Esophagus muscularis mucosa (tissue), 4 donors: ENCODE measurements around the gene RANBP6. TPM values are rescaled to one million over a fixed set of nuclear protein-coding genes. Genes with fewer than 3 reads are reported as not detected.
"Not testable (repeated sequence)": the region's sequence is repeated elsewhere in the genome, so short reads cannot be mapped to it uniquely, and the experiment has no call there.

Source experiments
- DNase-seq: peaks from one replicate; pipeline ENCODE4 v3.0.0-alpha.2; 2017; ENCODE audit errors: extremely low spot score
- H3K27ac ChIP-seq, 4 donors: fragments of 200-600 bp; sonication (generic); replicated peaks in 1 of 4; 1 replicate in 3 of 4; 2 replicates in 1 of 4; pipeline ENCODE4 v1.5.1; 2016 to 2019; ENCODE audit warnings: mild to moderate bottlenecking in 1 of 4
- H3K27me3 ChIP-seq, 4 donors: fragments of 200-600 bp; sonication (generic); one replicate each; pipeline versions ENCODE4 v1.5.1 to v1.6.0; 2016 to 2019
- H3K36me3 ChIP-seq, 4 donors: fragments of 200-600 bp; sonication (generic); one replicate each; pipeline ENCODE4 v1.5.1; 2016 to 2019
- H3K4me1 ChIP-seq, 4 donors: fragments of 200-600 bp; sonication (generic); one replicate each; pipeline ENCODE4 v1.5.1; 2016 to 2019
- H3K4me3 ChIP-seq, 4 donors: fragments of 200-600 bp; sonication (generic); 1 replicate in 2 of 4; 2 replicates in 2 of 4; pipeline ENCODE4 v1.5.1; 2016 to 2019; ENCODE audit warnings: mild to moderate bottlenecking in 4 of 4, moderate library complexity in 1 of 4
- H3K9me3 ChIP-seq, 4 donors: fragments of 200-600 bp; sonication (generic); 1 replicate in 3 of 4; 2 replicates in 1 of 4; pipeline ENCODE4 v1.5.1; 2016 to 2019
- EP300 ChIP-seq: sonication (generic); formaldehyde crosslinking; IDR thresholded peaks from one replicate; pipeline ENCODE4 v1.6.1; 2017; ENCODE audit warnings: antibody characterized with exemption
- POLR2A ChIP-seq: fragments of 450-650 bp; IDR thresholded peaks from one replicate; pipeline ENCODE4 v1.6.1; 2017; ENCODE audit warnings: antibody characterized with exemption, moderate library complexity, mild to moderate bottlenecking, low read depth
- POLR2AphosphoS5 ChIP-seq, 2 donors: sonication (generic); formaldehyde crosslinking; IDR thresholded peaks; one replicate each; pipeline ENCODE4 v1.6.1; 2017; ENCODE audit warnings: antibody characterized with exemption in 2 of 2
- WGBS: methylation state at CpG from one replicate; pipeline ENCODE4 v1.1.5; 2018; 5-methylcytosine and 5-hydroxymethylcytosine counted together
- intact Hi-C: fragments of 100-400 bp; cut with DNase I; formaldehyde crosslinking; loops from one replicate; pipeline ENCODE4 v1.15.1; 2023
- total RNA-seq, 4 donors: library from RNA; depleted of rRNA; stranded (reverse); fragments of >200 nt; gene quantifications; one replicate each; pipeline versions ENCODE4 v1.1.0 to v1.2.1, GENCODE V29; 2016
- TF ChIP-seq, protein P1 (sequence below), 3 experiments: fragments of 200-600 bp in 2 of 3; fragments of 450-650 bp in 1 of 3; sonication (generic) in 2 of 3; IDR thresholded peaks; one replicate each; pipeline ENCODE4 v1.5.1; 2017 to 2019; ENCODE audit warnings: antibody characterized with exemption in 3 of 3, mild to moderate bottlenecking in 2 of 3, moderate library complexity in 1 of 3

The RANBP6 gene
- total RNA-seq = 10 to 100 TPM in 3 of 4 donors, 1 to 10 TPM in 1; 10.0 to 13.9 (median 12.1) TPM

- peak within 1 kb of the TSS; percentile 82 to 87 (median 85) for H3K27ac ChIP-seq
- intact Hi-C loops = loop anchor here (10.0 kb wide), 2 partner anchors 561 to 739 kb away; partner anchors contain the start of genes CD274 and KDM4C
- no peaks in the 10 kb centered on the region for H3K27me3 ChIP-seq
- H3K4me1 ChIP-seq = peaks cover 22 to 45% (median 38%) of the 10 kb centered on the region in 4 donors
- DNase-seq = peak; percentile 95
- no peaks in the 10 kb centered on the region for H3K9me3 ChIP-seq
- TF ChIP-seq POLR2A (peak; percentile 36), POLR2AphosphoS5 (IDR thresholded peaks at IDR 0.05) (peak; percentile 87 to 89)
- TF ChIP-seq, protein P1, sequence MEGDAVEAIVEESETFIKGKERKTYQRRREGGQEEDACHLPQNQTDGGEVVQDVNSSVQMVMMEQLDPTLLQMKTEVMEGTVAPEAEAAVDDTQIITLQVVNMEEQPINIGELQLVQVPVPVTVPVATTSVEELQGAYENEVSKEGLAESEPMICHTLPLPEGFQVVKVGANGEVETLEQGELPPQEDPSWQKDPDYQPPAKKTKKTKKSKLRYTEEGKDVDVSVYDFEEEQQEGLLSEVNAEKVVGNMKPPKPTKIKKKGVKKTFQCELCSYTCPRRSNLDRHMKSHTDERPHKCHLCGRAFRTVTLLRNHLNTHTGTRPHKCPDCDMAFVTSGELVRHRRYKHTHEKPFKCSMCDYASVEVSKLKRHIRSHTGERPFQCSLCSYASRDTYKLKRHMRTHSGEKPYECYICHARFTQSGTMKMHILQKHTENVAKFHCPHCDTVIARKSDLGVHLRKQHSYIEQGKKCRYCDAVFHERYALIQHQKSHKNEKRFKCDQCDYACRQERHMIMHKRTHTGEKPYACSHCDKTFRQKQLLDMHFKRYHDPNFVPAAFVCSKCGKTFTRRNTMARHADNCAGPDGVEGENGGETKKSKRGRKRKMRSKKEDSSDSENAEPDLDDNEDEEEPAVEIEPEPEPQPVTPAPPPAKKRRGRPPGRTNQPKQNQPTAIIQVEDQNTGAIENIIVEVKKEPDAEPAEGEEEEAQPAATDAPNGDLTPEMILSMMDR (IDR thresholded peaks at IDR 0.05) = no peak
- 10% methylated on average over 27 of the region's 43 CpGs for WGBS
- H3K4me3 ChIP-seq = peak within 1 kb of the TSS; percentile 67 to 78 (median 75)
- H3K36me3 ChIP-seq = peaks cover 0 to 29% (median 8%) of the 10 kb centered on the region in 4 donors
Measured at GRCh38 chr9:6015278-6016157, at the start of gene RANBP6. RANBP6 (minus strand) TSS chr9:6015624; CDS start chr9:6015607, 17 bp downstream.

DNA sequence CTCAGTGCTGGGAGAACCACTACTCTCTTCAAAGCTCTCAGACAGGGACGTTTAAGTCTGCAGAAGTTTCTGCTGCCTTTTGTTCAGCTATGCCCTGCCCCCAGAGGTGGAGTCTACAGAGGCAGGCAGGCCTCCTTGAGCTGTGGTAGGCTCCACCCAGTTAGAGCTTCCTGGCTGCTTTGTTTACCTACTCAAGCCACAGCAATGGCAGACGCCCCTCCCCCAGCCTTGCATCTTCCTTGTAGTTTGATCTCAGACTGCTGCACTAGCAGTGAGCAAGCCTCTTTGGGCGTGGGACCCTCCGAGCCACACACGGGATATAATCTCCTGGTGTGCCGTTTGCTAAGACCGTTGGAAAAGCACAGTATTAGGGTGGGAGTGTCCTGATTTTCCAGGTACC lies 47.7 kb upstream of the RANBP6 start:
- DNase-seq, H3K9me3 ChIP-seq, H3K4me1 ChIP-seq, H3K4me3 ChIP-seq, H3K27ac ChIP-seq, H3K36me3 ChIP-seq, intact Hi-C loops: not testable (repeated sequence)
- H3K27me3 ChIP-seq = peaks cover 0 to 12% (median 0%) of the 10 kb centered on the region in 4 donors
- 86% methylated on average over 7 of the region's 7 CpGs for WGBS

- intact Hi-C loops = loop anchor here (2.0 kb wide), 1 partner anchor 171 kb away; no protein-coding TSS in a partner anchor
Measured at GRCh38 chr9:6055666-6056065, 40.2 kb upstream of the RANBP6 start.

DNA sequence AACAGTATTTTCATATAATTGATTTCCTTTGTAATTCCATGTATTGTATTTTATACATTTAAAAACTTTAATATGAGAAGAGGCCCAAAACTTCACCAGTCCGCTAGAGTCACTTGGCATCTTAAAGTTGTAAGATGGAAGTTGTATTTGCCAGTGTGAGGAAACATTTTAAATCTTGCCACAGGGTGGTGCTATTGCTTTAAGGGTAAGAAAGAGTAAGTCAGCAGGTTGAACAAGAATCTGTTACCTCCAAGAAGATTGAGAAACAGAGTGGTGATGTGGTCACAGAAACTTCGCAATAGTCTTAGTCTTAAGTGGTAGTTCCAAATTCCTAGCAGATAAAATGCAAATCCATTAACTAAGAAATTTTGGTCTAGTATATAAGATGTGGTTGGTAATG lies 39.8 kb upstream of the RANBP6 start:
- Histone ChIP-seq H3K27me3 (no peaks in the 10 kb centered on the region), H3K9me3 (no peaks in the 10 kb centered on the region), H3K4me1 (no peaks in the 10 kb centered on the region), H3K36me3 (no peaks in the 10 kb centered on the region), H3K27ac (no peak overlapping the region), H3K4me3 (no peak overlapping the region)
- 40% methylated on average over 2 of the region's 2 CpGs for WGBS
- intact Hi-C loops = loop anchor here (2.0 kb wide), 1 partner anchor 170 kb away; no protein-coding TSS in a partner anchor
- no peak for DNase-seq
- TF ChIP-seq, protein P1 (IDR thresholded peaks at IDR 0.05) = peak; percentile 43 to 54 (median 50)
- no peak for TF ChIP-seq POLR2A
- no peak for TF ChIP-seq POLR2AphosphoS5 (IDR thresholded peaks at IDR 0.05)
- TF ChIP-seq EP300 = no peak

More at GRCh38 chr9:6055666-6056065, 40.2 kb upstream of the RANBP6 start:
- no peak for TF ChIP-seq POLR2AphosphoS5 (IDR thresholded peaks at IDR 0.05)
- Histone ChIP-seq H3K4me3 (no peak overlapping the region), H3K27ac (no peak overlapping the region), H3K4me1 (no peaks in the 10 kb centered on the region), H3K27me3 (no peaks in the 10 kb centered on the region), H3K36me3 (no peaks in the 10 kb centered on the region), H3K9me3 (no peaks in the 10 kb centered on the region)
- WGBS = 52% methylated on average over 3 of the region's 3 CpGs
- DNase-seq = no peak

DNA sequence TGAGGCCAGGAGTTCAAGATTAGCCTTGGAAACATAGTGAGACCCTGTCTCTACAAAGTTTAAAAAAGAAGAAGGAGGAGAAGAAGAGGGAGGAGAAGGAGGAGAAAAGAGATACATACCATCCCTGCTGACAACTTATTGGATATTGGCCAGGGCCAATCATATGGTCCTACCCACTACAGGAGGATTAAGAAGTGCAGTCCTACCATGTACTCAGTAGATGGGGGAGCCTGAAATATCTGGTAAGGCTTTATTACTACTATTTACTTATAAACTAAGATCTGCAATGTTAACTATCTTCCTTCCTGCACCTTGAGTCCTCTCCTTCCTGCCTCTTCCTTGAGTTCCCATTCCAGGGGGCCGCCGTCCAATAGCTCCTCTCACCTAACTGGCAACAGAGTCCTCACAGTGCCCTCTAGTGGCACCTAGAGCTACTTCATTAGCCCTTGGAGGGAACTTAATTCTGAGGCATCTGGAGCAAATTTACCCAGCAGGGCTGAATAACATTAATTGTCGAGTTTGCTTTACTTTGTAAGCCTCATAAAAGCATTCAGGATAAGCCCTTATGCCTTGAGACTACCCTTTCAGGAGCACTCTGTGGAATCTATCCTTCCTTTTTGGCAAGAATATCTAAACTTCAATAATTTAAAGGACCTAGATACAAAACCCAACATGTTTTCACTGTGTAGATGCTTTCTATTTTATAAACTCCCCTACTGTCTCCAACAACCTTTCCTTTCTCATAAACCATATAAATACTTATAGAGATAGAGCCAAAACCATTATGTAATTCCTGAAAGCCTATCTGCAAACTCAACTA lies 39.1 kb upstream of the RANBP6 start:
- intact Hi-C loops = loop anchor here (2.0 to 5.0 kb wide), 2 partner anchors 170 to 253 kb away; no protein-coding TSS in a partner anchor
- DNase-seq = no peak

More for the DNA sequence above, 39.1 kb upstream of the RANBP6 start:
- H3K4me1 ChIP-seq = no peaks in the 10 kb centered on the region
- H3K36me3 ChIP-seq = no peaks in the 10 kb centered on the region
- no peaks in the 10 kb centered on the region for H3K27me3 ChIP-seq
- no peak overlapping the region for H3K4me3 ChIP-seq
- TF ChIP-seq, protein P1 (IDR thresholded peaks at IDR 0.05) = peak; percentile 62 to 81 (median 67)
- TF ChIP-seq POLR2A (no peak), POLR2AphosphoS5 (IDR thresholded peaks at IDR 0.05) (no peak), EP300 (no peak)
- H3K27ac ChIP-seq = no peak overlapping the region
- WGBS = 7% methylated on average over 3 of the region's 3 CpGs
- no peaks in the 10 kb centered on the region for H3K9me3 ChIP-seq
